Mucosa of rectum (tissue), 2 donors: ENCODE results near the gene SEBOX.
A peak's percentile ranks its signal among the peaks of the same experiment; 100 is the strongest.

ENCODE experiments used
- H3K27ac ChIP-seq, 2 donors: one replicate each; pipeline ENCODE4 v1.7.0; 2013; ENCODE audit warnings: inconsistent platforms in 2 of 2, low read depth in 2 of 2, low read length in 2 of 2
- H3K27me3 ChIP-seq, 2 donors: one replicate each; pipeline ENCODE4 v1.7.0; 2013; ENCODE audit warnings: low read length in 2 of 2; ENCODE audit not compliant: control insufficient read depth in 2 of 2, insufficient read depth in 2 of 2
- H3K36me3 ChIP-seq, 2 donors: one replicate each; pipeline ENCODE4 v1.7.0; 2013; ENCODE audit warnings: low read length in 2 of 2; ENCODE audit not compliant: control insufficient read depth in 2 of 2, insufficient read depth in 2 of 2
- H3K4me1 ChIP-seq, 2 donors: one replicate each; pipeline ENCODE4 v1.7.0; 2013; ENCODE audit warnings: low read length in 2 of 2, mild to moderate bottlenecking in 1 of 2; ENCODE audit not compliant: control insufficient read depth in 2 of 2, insufficient read depth in 2 of 2
- H3K4me3 ChIP-seq, 2 donors: one replicate each; pipeline ENCODE4 v1.7.0; 2013; ENCODE audit warnings: low read length in 2 of 2
- H3K9ac ChIP-seq, 2 donors: one replicate each; pipeline ENCODE4 v1.7.0; 2013; ENCODE audit warnings: low read length in 2 of 2, low read depth in 1 of 2, mild to moderate bottlenecking in 1 of 2
- H3K9me3 ChIP-seq, 2 donors: one replicate each; pipeline ENCODE4 v1.7.0; 2013; ENCODE audit warnings: low read length in 2 of 2; ENCODE audit not compliant: control insufficient read depth in 2 of 2
- donor health status: healthy.
- donor health status: Normal muscosa, but diverticular disease.

The SEBOX gene

DNA sequence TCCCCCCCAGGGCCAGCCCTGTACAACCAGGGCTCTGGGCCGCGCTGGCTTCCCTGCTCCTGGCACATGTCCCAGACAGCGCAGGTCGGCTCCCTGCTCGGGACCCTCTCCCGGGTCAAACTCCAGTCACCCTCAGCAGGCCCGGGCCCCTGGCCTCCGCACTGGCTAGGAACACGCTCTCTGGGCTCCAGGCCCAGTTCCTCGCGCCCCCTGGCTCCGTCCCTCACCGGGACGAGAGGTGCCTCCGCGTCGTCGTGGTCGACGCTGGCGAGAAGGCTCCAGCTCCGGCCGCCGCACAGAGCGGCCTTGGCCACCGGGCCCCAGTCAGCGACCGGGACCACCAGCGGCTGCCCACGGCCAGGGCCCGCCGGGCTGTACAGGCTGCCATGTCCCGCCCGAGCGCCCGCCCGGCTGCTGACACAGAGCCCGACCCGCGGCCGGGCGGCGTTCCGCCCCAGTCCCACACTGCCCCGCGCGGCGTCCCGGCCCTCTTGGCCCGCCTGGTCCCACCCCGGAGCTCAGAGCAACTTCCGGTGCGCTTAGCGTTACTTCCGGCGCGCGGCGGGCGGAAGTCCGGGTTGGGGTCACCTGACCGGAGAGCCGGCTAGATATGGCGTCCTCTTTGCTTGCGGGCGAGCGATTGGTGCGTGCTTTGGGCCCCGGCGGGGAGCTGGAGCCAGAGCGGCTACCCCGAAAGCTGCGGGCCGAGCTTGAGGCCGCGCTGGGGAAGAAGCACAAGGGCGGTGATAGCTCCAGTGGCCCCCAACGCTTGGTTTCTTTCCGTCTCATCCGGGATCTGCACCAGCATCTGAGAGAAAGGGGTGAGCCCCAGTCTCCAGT is 7.7 kb downstream of the SEBOX start, which contains the start of gene POLDIP2:
POLDIP2 (minus strand) TSS at position 467 of the 840 bp plus-strand sequence; CDS start at position 388, 79 bp downstream.
- H3K27ac ChIP-seq, result peak within 1 kb of the TSS; percentile 71 to 82
- H3K36me3 ChIP-seq, result peaks cover 32 to 50% of the 10 kb centered on the region in 2 donors

GRCh38 chr17:28350271-28350670 is 14.7 kb downstream of the SEBOX start:
- Histone ChIP-seq H3K9ac (no peak overlapping the region), H3K27ac (no peak overlapping the region), H3K4me3 (no peak overlapping the region), H3K36me3 (peaks cover 69 to 85% of the 10 kb centered on the region in 2 donors), H3K9me3 (no peaks in the 10 kb centered on the region), H3K4me1 (no peaks in the 10 kb centered on the region), H3K27me3 (no peaks in the 10 kb centered on the region)

More for the DNA sequence above, 7.7 kb downstream of the SEBOX start, which contains the start of gene POLDIP2:
- Histone ChIP-seq H3K9ac (peak within 1 kb of the TSS; percentile 85 to 97), H3K4me1 (peaks cover 12 to 17% of the 10 kb centered on the region in 2 donors), H3K9me3 (no peaks in the 10 kb centered on the region), H3K4me3 (peak within 1 kb of the TSS; percentile 78 to 91), H3K27me3 (no peaks in the 10 kb centered on the region)

- Histone ChIP-seq H3K9me3 (no peaks in the 10 kb centered on the region), H3K4me1 (no peaks in the 10 kb centered on the region), H3K36me3 (peaks cover 74 to 86% of the 10 kb centered on the region in 2 donors)
Observed at GRCh38 chr17:28348979-28349378, 16.0 kb downstream of the SEBOX start.

GRCh38 chr17:28347261-28347891 is 17.6 kb downstream of the SEBOX start:
- no peaks in the 10 kb centered on the region for H3K4me1 ChIP-seq
- no peaks in the 10 kb centered on the region for H3K9me3 ChIP-seq
- no peak overlapping the region for H3K27ac ChIP-seq
- peaks cover 74 to 89% of the 10 kb centered on the region in 2 donors for H3K36me3 ChIP-seq
- H3K4me3 ChIP-seq, result no peak overlapping the region
- H3K9ac ChIP-seq, result no peak overlapping the region
- H3K27me3 ChIP-seq, result no peaks in the 10 kb centered on the region

More at GRCh38 chr17:28348979-28349378, 16.0 kb downstream of the SEBOX start:
- no peaks in the 10 kb centered on the region for H3K27me3 ChIP-seq
- H3K9ac ChIP-seq, result no peak overlapping the region
- no peak overlapping the region for H3K4me3 ChIP-seq
- H3K27ac ChIP-seq, result no peak overlapping the region

DNA sequence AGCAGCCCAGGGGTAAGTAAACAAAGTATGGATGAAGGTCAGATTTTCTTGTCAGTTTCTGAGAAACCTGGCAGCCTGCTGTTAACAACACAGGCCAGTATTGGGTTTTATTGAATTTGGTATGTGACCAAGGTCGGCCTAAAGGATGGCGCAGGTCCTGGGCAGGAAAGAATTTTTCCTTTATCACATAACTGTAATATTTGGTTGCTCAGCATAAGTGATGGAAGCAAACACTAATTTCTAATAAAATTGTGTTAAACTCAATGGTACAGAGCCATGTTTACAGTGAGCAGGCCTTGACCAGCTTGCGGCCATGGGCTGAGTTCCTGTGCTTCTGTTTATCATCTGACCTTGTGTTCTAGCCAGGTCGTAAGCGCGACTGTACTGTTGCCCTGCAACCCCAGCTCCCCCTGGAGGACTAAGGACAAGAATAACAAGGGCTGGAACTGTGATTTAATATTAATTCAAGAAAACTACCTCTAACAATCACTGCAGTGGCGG is 18.2 kb downstream of the SEBOX start:
- Histone ChIP-seq H3K9ac (no peak overlapping the region), H3K27ac (no peak overlapping the region), H3K4me3 (no peak overlapping the region)

GRCh38 chr17:28346199-28346580 is 18.8 kb downstream of the SEBOX start:
- no peaks in the 10 kb centered on the region for H3K9me3 ChIP-seq
- no peak overlapping the region for H3K27ac ChIP-seq
- peaks cover 78 to 90% of the 10 kb centered on the region in 2 donors for H3K36me3 ChIP-seq
- no peak overlapping the region for H3K9ac ChIP-seq
- H3K27me3 ChIP-seq, result no peaks in the 10 kb centered on the region
- H3K4me1 ChIP-seq, result no peaks in the 10 kb centered on the region
- no peak overlapping the region for H3K4me3 ChIP-seq

More for the DNA sequence above, 18.2 kb downstream of the SEBOX start:
- H3K9me3 ChIP-seq, result no peaks in the 10 kb centered on the region
- no peaks in the 10 kb centered on the region for H3K27me3 ChIP-seq
- H3K36me3 ChIP-seq, result peaks cover 78 to 90% of the 10 kb centered on the region in 2 donors
- H3K4me1 ChIP-seq, result no peaks in the 10 kb centered on the region

DNA sequence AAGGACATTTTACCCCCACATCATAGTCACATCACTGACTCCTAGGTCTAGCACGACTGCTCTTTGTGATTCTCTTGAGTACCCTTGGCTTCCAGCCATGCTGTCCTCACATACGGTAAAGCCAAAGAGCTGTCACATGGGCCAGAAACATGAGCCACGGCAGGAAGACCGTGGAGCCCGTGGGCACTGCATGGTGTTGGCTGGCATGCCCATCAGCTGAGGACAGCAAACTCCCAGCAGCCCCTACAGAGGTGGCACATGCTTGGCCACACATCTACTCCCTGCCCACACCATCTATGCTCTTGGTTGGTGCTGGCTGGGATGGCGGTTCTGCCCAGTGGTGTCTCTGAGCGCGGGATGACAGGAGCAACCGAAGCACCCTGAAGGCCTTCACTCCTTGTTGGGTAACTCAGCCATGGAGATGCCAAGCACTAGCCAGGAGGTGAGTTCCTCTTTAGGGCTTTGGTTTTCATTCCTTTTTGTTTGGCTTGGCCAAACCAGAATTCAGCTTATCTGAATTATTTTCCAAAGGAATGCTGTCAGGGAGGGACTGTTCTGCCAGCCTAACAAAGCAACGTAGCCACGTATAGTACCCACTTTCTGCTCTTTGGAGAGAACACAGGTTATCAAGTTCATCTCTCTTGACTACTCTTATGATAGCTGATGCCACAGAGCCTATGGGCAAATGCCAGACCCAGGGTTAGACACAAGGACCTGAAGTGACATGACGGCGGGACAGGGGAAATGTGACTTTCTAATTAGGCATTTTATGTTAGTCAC is 19.4 kb downstream of the SEBOX start:
- Histone ChIP-seq H3K4me1 (no peaks in the 10 kb centered on the region), H3K9ac (no peak overlapping the region), H3K9me3 (no peaks in the 10 kb centered on the region), H3K27ac (no peak overlapping the region), H3K27me3 (no peaks in the 10 kb centered on the region), H3K36me3 (peaks cover 76 to 89% of the 10 kb centered on the region in 2 donors), H3K4me3 (no peak overlapping the region)

DNA sequence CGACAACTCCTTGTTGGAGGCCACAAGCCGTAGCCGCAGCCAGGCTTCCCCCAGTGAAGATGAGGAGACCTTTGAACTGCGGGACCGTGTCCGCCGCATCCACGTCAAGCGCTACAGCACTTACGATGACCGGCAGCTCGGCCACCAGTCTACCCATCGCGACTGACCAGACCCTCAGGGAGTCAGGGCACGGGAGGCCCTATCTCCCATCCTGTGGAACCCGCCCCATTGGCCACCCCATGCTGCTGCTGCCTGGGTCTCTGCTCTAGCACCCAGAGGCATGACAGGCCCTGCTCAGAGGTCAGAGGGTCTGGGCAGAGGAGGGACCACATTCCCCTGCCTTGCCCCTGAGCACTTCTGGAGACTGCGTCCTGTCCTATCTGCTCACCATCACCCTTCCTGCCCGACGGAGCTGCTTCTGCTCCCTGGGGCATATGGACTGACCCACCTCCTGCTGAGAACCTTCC is 20.5 kb downstream of the SEBOX start:
- no peak overlapping the region for H3K27ac ChIP-seq
- H3K9ac ChIP-seq, result no peak overlapping the region
- no peaks in the 10 kb centered on the region for H3K27me3 ChIP-seq
- no peaks in the 10 kb centered on the region for H3K9me3 ChIP-seq
- peaks cover 73 to 92% of the 10 kb centered on the region in 2 donors for H3K36me3 ChIP-seq
- H3K4me1 ChIP-seq, result no peaks in the 10 kb centered on the region
- H3K4me3 ChIP-seq, result no peak overlapping the region

- Histone ChIP-seq H3K27ac (no peak overlapping the region), H3K9ac (no peak overlapping the region), H3K4me1 (no peaks in the 10 kb centered on the region), H3K9me3 (no peaks in the 10 kb centered on the region), H3K36me3 (peaks cover 71 to 89% of the 10 kb centered on the region in 2 donors), H3K27me3 (no peaks in the 10 kb centered on the region), H3K4me3 (no peak overlapping the region)
Observed at GRCh38 chr17:28344011-28344410, 21.0 kb downstream of the SEBOX start.
